Upper lobe of left lung (tissue), 4 donors: ENCODE data around the gene PAX5.

Source experiments
- CTCF ChIP-seq, 6 experiments: fragments of 450-650 bp in 4 of 6; fragments of 200-600 bp in 2 of 6; sonication (generic) in 2 of 6; IDR thresholded peaks; one replicate each; pipeline ENCODE4 v1.5.1; 2016 to 2019; ENCODE audit warnings: antibody characterized with exemption in 6 of 6
- EP300 ChIP-seq, 4 donors: sonication (generic); formaldehyde crosslinking; IDR thresholded peaks; one replicate each; pipeline ENCODE4 v1.5.1; 2017; ENCODE audit warnings: antibody characterized with exemption in 4 of 4, control low read depth in 2 of 4
- POLR2A ChIP-seq, 4 donors: fragments of 450-650 bp; IDR thresholded peaks; one replicate each; pipeline ENCODE4 v1.5.1; 2016 to 2017; ENCODE audit warnings: antibody characterized with exemption in 4 of 4, mild to moderate bottlenecking in 2 of 4
- POLR2AphosphoS5 ChIP-seq, 2 donors: sonication (generic); formaldehyde crosslinking; IDR thresholded peaks; one replicate each; pipeline ENCODE4 v1.5.1; 2017; ENCODE audit warnings: antibody characterized with exemption in 2 of 2

GRCh38 chr9:36826581-36826980 lies 207.5 kb downstream of the PAX5 start:
- no peak for TF ChIP-seq CTCF (IDR thresholded peaks at IDR 0.05)
- no peak for TF ChIP-seq POLR2AphosphoS5 (IDR thresholded peaks at IDR 0.05)
- TF ChIP-seq EP300 (IDR thresholded peaks at IDR 0.05), result no peak
- no peak for TF ChIP-seq POLR2A (IDR thresholded peaks at IDR 0.05)
